HG02884 (cell line): ENCODE measurements around the gene PDE9A.
"Not testable (repeated sequence)": the region's sequence is repeated elsewhere in the genome, so short reads cannot be mapped to it uniquely, and the experiment has no call there.

ENCODE experiments used
- ATAC-seq: cut with Tn5 transposase; IDR thresholded peaks from one replicate; pipeline ENCODE4 v1.9.1; 2021; ENCODE audit warnings: mild to moderate bottlenecking, moderate library complexity; ENCODE audit not compliant: unreplicated experiment

The PDE9A gene

DNA sequence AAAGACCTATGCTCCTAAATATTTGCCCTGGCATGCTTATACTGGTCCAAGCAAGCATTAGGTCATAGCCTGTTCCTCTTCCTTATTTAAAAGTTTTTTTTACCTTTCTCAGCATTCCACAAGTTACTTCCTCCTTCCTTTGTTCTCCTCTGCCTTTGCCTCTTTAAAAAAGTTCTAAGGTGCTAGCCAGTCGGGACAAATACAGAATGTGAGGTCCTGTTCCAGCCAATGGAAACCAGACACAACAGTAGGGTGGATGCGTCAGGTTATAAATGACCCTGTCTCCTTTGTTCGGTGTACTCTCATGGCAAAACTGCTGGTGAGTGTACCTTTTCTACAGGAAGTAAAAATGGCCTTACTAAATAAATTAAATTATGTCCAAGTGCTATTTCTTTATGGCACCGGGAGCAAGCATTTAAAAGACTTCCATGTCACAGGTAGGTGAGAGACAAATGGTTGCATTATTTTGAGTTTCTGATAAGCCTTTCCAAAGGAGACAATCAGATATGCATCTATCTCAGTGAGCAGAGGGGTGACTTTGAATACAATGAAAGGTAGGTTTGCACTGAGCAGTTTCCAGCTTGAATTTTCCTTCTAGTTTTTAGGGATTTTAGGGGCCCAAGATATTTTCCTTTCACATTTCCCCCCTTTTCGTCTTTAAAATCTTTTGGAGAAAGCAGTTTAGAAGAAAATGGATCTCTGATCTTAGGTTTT is 159.3 kb downstream of the PDE9A start:
- not testable (repeated sequence) for ATAC-seq

DNA sequence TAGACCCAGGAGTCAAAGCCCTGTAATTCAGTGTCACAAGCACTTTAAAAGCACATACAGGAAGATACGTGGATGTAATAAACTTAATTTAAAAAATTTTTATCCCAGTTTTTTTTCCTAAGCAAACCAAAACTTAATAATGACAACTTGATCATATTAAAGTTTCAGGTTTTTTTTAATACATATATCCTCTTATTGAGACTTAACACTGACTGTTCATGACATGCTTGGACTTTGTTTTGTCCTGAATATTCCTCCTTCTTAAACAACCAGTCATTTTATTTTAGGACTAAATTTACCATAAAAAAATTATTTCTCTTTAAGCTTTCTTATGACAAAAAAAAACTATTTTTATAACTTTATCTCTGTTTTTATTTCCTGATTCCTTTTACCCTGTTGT is 161.8 kb downstream of the PDE9A start:
- ATAC-seq = no peak

DNA sequence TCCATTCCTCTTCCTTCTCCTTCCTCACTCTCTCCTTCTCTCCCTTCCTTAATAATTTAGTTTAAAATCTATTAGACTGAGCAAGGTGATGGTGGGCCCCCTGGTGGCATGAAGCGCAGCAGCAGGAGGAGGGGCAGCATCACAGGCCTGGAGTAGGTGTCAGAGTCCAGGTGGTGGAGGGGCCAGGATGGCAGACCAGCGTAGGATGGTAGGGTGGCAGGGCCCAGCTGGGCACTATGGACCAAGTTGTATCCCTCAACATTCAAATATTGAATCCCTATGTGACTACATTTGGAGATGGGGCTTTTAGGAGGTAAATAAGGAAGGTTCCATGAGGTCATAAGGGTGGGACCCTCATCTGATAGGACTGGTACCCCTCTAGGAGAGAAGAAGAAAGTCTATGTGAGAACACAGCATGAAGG is 164.9 kb downstream of the PDE9A start:
- ATAC-seq = no peak

DNA sequence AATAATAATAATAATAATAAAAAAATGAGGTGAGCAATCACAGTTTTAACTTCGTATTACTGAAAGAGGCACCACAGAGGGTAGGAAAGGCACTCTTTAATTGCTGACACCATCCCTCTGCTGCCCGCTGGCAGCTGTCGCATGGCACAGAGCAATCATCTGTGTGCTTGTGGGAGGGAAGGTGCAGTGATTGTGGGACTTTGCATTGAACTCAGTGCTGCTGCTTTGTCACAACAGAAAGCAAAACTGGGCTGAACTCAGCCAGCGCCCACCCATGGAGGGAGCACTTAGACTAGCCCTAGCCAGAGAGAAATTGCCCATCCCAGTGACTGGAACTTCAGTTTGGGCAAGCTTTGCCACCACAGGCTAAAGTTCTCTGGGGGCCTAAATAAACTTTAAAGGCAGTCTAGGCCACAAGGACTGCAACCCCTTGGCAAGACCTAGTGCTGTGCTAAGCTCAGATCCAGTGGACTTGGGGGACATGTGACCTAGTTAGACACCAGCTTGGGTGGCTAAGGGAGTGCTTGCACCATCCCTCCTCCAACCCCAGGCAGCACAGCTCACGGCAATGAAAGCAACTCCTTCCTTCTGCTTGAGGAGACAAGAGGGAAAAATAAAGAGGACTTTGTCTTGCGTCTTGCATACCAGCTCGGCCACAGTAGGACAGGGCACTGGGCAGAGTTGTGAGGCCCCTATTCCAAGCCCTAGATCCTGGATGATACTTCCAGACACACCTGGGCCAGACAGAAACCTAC is 166.6 kb downstream of the PDE9A start:
- ATAC-seq = no peak

DNA sequence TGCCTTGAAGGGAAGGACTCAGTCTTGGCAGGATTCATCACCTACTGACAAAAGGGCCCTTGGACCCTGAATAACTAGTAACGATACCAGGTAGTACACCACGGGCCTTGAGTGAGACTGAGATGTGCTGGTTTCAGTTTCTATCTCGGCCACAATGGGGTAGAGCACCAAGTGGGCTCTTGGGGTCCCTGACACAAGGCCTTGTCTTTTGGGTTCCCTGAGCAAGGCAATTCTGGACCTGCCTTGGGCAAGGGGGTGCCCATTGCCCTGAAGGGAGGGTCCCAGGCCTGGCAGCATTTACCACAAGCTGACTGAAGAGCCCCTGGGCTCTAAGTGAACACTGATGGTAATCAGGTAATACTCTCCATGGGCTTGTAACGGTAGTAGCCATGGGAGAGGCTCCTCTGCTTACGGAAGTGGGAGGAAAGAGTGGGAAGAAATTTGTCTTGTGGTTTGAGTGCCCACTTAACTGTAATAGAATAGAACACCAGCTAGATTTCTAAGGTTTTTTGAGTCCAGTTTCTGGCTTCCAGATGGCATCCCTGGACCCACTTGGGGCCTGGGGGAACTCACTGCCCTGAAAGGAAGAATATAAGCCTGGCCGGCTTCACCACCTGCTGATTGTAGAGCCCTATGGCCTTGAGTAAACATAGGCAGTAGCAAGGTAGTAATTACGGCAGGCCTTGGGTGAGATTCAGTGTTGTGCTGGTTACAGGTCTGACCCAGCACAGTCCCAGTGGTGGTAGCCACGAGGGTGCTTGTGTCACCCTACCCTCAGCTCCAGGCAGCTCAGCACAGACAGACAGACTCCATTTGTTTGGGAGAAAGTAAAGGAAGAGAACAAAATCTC is 167.4 kb downstream of the PDE9A start:
- ATAC-seq = no peak
